Natural killer cell (primary cell): ENCODE results near the gene SNRK. TPM values are rescaled to one million over a fixed set of nuclear protein-coding genes. Genes with fewer than 3 reads are reported as not detected.
A peak's percentile ranks its signal among the peaks of the same experiment; 100 is the strongest.

ENCODE experiments used
- ATAC-seq, 3 donors: fragments of 150-1000 bp in 2 of 3; fragments of 200-7000 bp in 1 of 3; cut with Tn5 transposase; 1 replicate in 1 of 3; 2 replicates in 2 of 3; pipeline ENCODE4 v1.10.0; 2021; ENCODE audit warnings: mild to moderate bottlenecking in 2 of 3, moderate library complexity in 2 of 3
- DNase-seq, 2 donors: peaks; one replicate each; pipeline versions ENCODE4 v3.0.0 to v3.0.0-alpha.2; 2013 to 2021; ENCODE audit warnings: mixed read lengths in 1 of 2
- H3K27ac ChIP-seq: one replicate; pipeline ENCODE4 v1.5.1; 2013; ENCODE audit warnings: mild to moderate bottlenecking, low read length
- H3K27me3 ChIP-seq: one replicate; pipeline ENCODE4 v1.6.1; 2013; ENCODE audit warnings: low read length; ENCODE audit not compliant: control insufficient read depth, insufficient read depth
- H3K36me3 ChIP-seq: one replicate; pipeline ENCODE4 v1.6.1; 2013; ENCODE audit warnings: low read length; ENCODE audit not compliant: control insufficient read depth, insufficient read depth
- H3K4me1 ChIP-seq: one replicate; pipeline ENCODE4 v1.6.1; 2013; ENCODE audit warnings: low read length; ENCODE audit not compliant: control insufficient read depth, insufficient read depth
- H3K4me3 ChIP-seq: one replicate; pipeline ENCODE4 v1.5.1; 2013; ENCODE audit warnings: low read length
- H3K9me3 ChIP-seq: one replicate; pipeline ENCODE4 v1.6.1; 2013; ENCODE audit warnings: low read length; ENCODE audit not compliant: control insufficient read depth, insufficient read depth
- H3K27ac Mint-ChIP-seq, 2 donors: one replicate each; pipeline ENCODE4 v1.8.0; 2022; ENCODE audit warnings: mild to moderate bottlenecking in 2 of 2, mixed read lengths in 2 of 2, moderate library complexity in 1 of 2
- H3K27me3 Mint-ChIP-seq, 2 donors: one replicate each; pipeline ENCODE4 v1.8.0; 2022; ENCODE audit warnings: low read depth in 2 of 2, mixed read lengths in 2 of 2
- H3K36me3 Mint-ChIP-seq: one replicate; pipeline ENCODE4 v1.8.0; 2022; ENCODE audit warnings: mixed read lengths
- H3K4me1 Mint-ChIP-seq, 2 donors: one replicate each; pipeline ENCODE4 v1.8.0; 2022; ENCODE audit warnings: mixed read lengths in 2 of 2
- H3K4me3 Mint-ChIP-seq: one replicate; pipeline ENCODE4 v1.8.0; 2022; ENCODE audit warnings: mild to moderate bottlenecking, moderate library complexity, mixed read lengths
- H3K9me3 Mint-ChIP-seq, 2 donors: one replicate each; pipeline ENCODE4 v1.8.0; 2022; ENCODE audit warnings: mixed read lengths in 2 of 2
- WGBS: methylation state at CpG from one replicate; pipeline ENCODE4 v1.1.7; 2013; ENCODE audit warnings: missing lambda C conversion rate; ENCODE audit not compliant: insufficient coverage; 5-methylcytosine and 5-hydroxymethylcytosine counted together
- intact Hi-C: fragments of 100-400 bp; cut with micrococcal nuclease; formaldehyde crosslinking; loops from one replicate; pipeline ENCODE4 v1.14.2; 2022
- total RNA-seq, 4 donors: library from RNA; stranded (reverse); fragments of 120-200 nt in 1 of 4; gene quantifications; one replicate each; pipeline versions ENCODE4 v1.2.3 to v1.2.4, GENCODE V29; 2013 to 2022
- TF ChIP-seq, protein P1 (sequence below): fragments of 200-600 bp; IDR thresholded peaks from one replicate; pipeline ENCODE4 v1.8.0; 2022; ENCODE audit warnings: antibody characterized with exemption

SNRK gene
- total RNA-seq, 3 donors from 2014 or later (not counting 1 experiment from before 2014, with no cell fraction given), result 177 to 209 (median 186) TPM

DNA sequence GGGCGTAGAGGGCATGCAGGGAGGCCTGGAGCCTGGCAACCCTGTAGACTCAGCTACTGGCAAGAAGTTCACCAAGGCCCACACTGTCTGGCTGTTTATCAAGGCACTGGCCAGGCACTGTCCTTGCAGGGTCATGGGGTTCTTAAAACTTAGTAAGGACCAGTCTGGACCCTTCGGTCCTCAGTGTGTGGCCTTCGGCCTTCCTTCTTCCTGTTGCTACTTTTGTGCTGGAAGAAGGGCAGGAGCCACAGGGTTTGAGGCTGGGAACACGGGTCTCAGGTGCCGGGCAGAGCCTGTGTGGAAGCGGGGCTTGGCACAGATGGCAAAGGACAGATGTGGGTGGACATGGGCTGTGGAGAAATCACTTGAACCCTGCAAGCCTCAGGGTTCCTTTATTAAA lies 76.6 kb downstream of the SNRK start:
- intact Hi-C loops, result no loop called here
- WGBS, result 97% methylated on average over 6 of the region's 6 CpGs
- DNase-seq (no peak), ATAC-seq (no peak)
- Histone ChIP-seq H3K27me3 (no peaks in the 10 kb centered on the region), H3K4me3 (no peak overlapping the region), H3K27ac (no peak overlapping the region), H3K36me3 (no peaks in the 10 kb centered on the region), H3K9me3 (no peaks in the 10 kb centered on the region), H3K4me1 (no peaks in the 10 kb centered on the region)
- peak overlapping the region in 1 of 2 donors; percentile 74 for H3K27ac Mint-ChIP-seq
- peaks cover 0 to 7% of the 10 kb centered on the region in 2 donors for H3K4me1 Mint-ChIP-seq
- no peaks in the 10 kb centered on the region for H3K27me3 Mint-ChIP-seq
- H3K4me3 Mint-ChIP-seq, result no peak overlapping the region
- H3K9me3 Mint-ChIP-seq, result no peaks in the 10 kb centered on the region
- TF ChIP-seq, protein P1, sequence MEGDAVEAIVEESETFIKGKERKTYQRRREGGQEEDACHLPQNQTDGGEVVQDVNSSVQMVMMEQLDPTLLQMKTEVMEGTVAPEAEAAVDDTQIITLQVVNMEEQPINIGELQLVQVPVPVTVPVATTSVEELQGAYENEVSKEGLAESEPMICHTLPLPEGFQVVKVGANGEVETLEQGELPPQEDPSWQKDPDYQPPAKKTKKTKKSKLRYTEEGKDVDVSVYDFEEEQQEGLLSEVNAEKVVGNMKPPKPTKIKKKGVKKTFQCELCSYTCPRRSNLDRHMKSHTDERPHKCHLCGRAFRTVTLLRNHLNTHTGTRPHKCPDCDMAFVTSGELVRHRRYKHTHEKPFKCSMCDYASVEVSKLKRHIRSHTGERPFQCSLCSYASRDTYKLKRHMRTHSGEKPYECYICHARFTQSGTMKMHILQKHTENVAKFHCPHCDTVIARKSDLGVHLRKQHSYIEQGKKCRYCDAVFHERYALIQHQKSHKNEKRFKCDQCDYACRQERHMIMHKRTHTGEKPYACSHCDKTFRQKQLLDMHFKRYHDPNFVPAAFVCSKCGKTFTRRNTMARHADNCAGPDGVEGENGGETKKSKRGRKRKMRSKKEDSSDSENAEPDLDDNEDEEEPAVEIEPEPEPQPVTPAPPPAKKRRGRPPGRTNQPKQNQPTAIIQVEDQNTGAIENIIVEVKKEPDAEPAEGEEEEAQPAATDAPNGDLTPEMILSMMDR, result no peak
- no peaks in the 10 kb centered on the region for H3K36me3 Mint-ChIP-seq

DNA sequence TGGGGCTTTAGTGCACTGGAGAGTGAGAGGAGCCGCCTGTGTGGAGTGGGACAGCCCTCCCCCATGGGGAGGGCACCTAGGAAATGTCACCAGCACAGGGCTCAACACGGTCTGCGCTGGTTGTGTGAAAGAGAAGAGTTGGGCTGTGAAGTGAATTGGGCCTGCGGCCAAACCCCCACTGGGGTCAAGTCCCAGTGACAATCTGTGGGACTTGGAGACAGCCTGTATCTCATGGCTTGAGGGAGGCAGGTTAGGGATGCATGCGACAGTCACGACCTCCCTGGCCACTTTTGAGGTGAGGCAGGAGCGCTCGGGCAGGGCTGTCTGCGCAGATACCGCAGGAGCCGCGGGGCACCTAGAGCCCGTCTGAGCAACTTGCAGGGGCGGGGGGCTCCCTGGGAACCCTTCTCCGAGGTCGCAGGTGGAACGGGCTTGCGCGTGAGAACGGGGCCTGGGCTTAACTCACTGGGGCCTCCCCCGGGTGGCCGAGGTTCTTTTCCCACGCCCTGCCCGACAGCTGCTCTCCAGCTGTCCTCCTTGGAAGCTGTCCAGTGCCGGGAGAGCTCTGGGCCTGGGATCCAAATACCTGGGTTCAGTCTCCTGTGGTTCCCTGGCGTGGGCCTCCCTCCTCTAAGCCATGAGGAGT lies 77.4 kb downstream of the SNRK start:
- no peaks in the 10 kb centered on the region for H3K36me3 Mint-ChIP-seq
- no peak overlapping the region for H3K4me3 Mint-ChIP-seq
- H3K9me3 Mint-ChIP-seq, result no peaks in the 10 kb centered on the region
- H3K4me1 ChIP-seq, result peaks cover 2% of the 10 kb centered on the region
- H3K4me3 ChIP-seq, result no peak overlapping the region
- DNase-seq (no peak), ATAC-seq (no peak)
- H3K27ac ChIP-seq, result no peak overlapping the region
- H3K9me3 ChIP-seq, result no peaks in the 10 kb centered on the region
- H3K4me1 Mint-ChIP-seq, result peaks cover 0 to 15% of the 10 kb centered on the region in 2 donors
- 92% methylated on average over 26 of the region's 26 CpGs for WGBS
- H3K27me3 Mint-ChIP-seq, result no peaks in the 10 kb centered on the region
- H3K36me3 ChIP-seq, result no peaks in the 10 kb centered on the region
- intact Hi-C loops, result no loop called here
- no peaks in the 10 kb centered on the region for H3K27me3 ChIP-seq
- peak overlapping the region in 1 of 2 donors; percentile 74 for H3K27ac Mint-ChIP-seq
- TF ChIP-seq, protein P1, result no peak

DNA sequence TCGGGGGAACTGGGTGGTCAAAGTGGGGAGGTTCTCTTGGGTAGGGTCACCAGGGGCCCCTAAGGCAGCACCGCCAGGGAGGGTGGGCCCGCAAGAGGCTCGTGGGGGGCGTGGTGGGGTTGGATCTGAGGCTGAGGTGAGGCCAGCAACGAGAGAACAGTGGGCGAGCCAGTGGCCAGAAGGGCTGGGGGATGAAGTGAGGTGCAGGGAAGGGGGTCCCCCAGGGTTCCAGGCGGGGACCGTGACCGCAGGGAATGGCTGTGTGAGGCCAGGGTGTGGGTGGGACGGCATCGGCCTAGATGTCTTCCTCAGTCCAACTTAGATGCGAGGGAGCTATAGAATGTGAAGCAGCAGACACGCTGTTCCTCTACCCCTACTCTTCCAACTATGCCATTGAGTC lies 78.2 kb downstream of the SNRK start:
- ATAC-seq, result no peak
- Mint-ChIP-seq H3K36me3 (no peaks in the 10 kb centered on the region), H3K4me3 (no peak overlapping the region), H3K4me1 (peaks cover 3 to 19% of the 10 kb centered on the region in 2 donors), H3K9me3 (no peaks in the 10 kb centered on the region), H3K27ac (no peak overlapping the region), H3K27me3 (no peaks in the 10 kb centered on the region)
- Histone ChIP-seq H3K9me3 (no peaks in the 10 kb centered on the region), H3K27me3 (no peaks in the 10 kb centered on the region), H3K4me3 (no peak overlapping the region), H3K4me1 (peaks cover 10% of the 10 kb centered on the region), H3K36me3 (no peaks in the 10 kb centered on the region), H3K27ac (no peak overlapping the region)
- TF ChIP-seq, protein P1, result no peak
- WGBS, result 98% methylated on average over 14 of the region's 14 CpGs
- no peak for DNase-seq
- intact Hi-C loops, result no loop called here

DNA sequence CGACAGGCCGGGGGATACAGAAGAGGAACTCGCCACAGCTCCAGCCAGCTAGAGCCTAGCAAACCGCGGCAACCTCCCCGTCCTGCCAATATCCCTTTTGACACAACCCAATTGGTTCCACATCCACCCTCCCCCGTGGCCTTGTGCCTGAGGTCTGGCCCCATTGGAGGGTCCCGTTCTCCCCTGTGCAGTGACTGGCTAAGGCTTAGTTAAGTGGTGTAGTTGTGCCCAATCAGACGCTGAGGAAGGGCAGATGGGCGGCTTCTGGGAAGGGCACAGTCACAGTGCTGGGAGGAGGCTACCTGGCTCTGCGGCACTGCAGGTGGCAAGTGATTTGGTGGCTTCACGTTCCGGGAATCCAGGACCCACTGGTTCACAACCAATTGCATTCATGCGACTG lies 78.6 kb downstream of the SNRK start:
- intact Hi-C loops, result no loop called here
- Histone ChIP-seq H3K36me3 (no peaks in the 10 kb centered on the region), H3K27me3 (no peaks in the 10 kb centered on the region), H3K4me3 (no peak overlapping the region), H3K4me1 (peaks cover 14% of the 10 kb centered on the region), H3K27ac (no peak overlapping the region), H3K9me3 (no peaks in the 10 kb centered on the region)
- H3K4me3 Mint-ChIP-seq, result no peak overlapping the region
- no peaks in the 10 kb centered on the region for H3K9me3 Mint-ChIP-seq
- H3K4me1 Mint-ChIP-seq, result peaks cover 7 to 23% of the 10 kb centered on the region in 2 donors
- WGBS, result 97% methylated on average over 14 of the region's 14 CpGs
- H3K27ac Mint-ChIP-seq, result no peak overlapping the region
- TF ChIP-seq, protein P1, result no peak
- no peaks in the 10 kb centered on the region for H3K36me3 Mint-ChIP-seq
- no peak for ATAC-seq
- no peak for DNase-seq
- no peaks in the 10 kb centered on the region for H3K27me3 Mint-ChIP-seq
